HepG2 (cell line): ENCODE results near the gene UBTF. TPM values are rescaled to one million over a fixed set of nuclear protein-coding genes. Genes with fewer than 3 reads are reported as not detected.

Experiments
- CENPX ChIP-seq: sonication (generic); formaldehyde crosslinking; IDR thresholded peaks from 2 replicates; pipeline ENCODE4 v1.9.0; 2021; ENCODE audit warnings: mild to moderate bottlenecking, missing genetic modification reagents, moderate library complexity
- EHMT2 ChIP-seq: fragments of 200-600 bp; sonication (generic); IDR thresholded peaks from 2 replicates; pipeline ENCODE4 v1.7.0; 2017; ENCODE audit warnings: antibody characterized with exemption, low read depth, low read length, borderline replicate concordance
- ELF3 ChIP-seq: IDR thresholded peaks from 2 replicates; pipeline ENCODE4 v1.6.1; 2016; ENCODE audit warnings: missing genetic modification reagents, missing compliant biosample characterization
- GZF1 ChIP-seq: sonication (generic); formaldehyde crosslinking; IDR thresholded peaks from 2 replicates; pipeline ENCODE4 v1.5.1; 2020; ENCODE audit warnings: mild to moderate bottlenecking, missing genetic modification reagents
- MIER2 ChIP-seq: IDR thresholded peaks from 2 replicates; pipeline ENCODE4 v1.6.1; 2016; ENCODE audit warnings: missing biosample characterization, missing genetic modification reagents
- MZF1 ChIP-seq: sonication (generic); formaldehyde crosslinking; IDR thresholded peaks from 2 replicates; pipeline ENCODE4 v1.8.1; 2023; ENCODE audit warnings: mild to moderate bottlenecking, missing genetic modification reagents, borderline replicate concordance
- POGK ChIP-seq: sonication (generic); formaldehyde crosslinking; conservative IDR thresholded peaks from 2 replicates; pipeline ENCODE4 v1.8.0; 2022; ENCODE audit warnings: mild to moderate bottlenecking, moderate library complexity, missing genetic modification reagents
- PRDM4 ChIP-seq: sonication (generic); formaldehyde crosslinking; IDR thresholded peaks from 2 replicates; pipeline ENCODE4 v1.9.0; 2021; ENCODE audit warnings: missing genetic modification reagents, borderline replicate concordance
- RARG ChIP-seq: sonication (generic); formaldehyde crosslinking; IDR thresholded peaks from 2 replicates; pipeline ENCODE4 v1.4.0; 2020; ENCODE audit warnings: low read depth, mild to moderate bottlenecking, missing genetic modification reagents
- RFX5 ChIP-seq: IDR thresholded peaks from 2 replicates; pipeline ENCODE4 v1.6.1; 2011; ENCODE audit warnings: low read depth, low read length, improper control_type of control experiment
- SMAD3 ChIP-seq: sonication (generic); formaldehyde crosslinking; IDR thresholded peaks from 2 replicates; pipeline ENCODE4 v1.4.0; 2020; ENCODE audit warnings: missing genetic modification reagents
- SRSF4 ChIP-seq: fragments of 200-400 bp; formaldehyde crosslinking; IDR thresholded peaks from one replicate; pipeline ENCODE4 v1.6.1; 2018; ENCODE audit warnings: mild to moderate bottlenecking, low read depth, low read length, moderate library complexity; ENCODE audit not compliant: poor library complexity, severe bottlenecking
- TBX2 ChIP-seq: sonication (generic); formaldehyde crosslinking; IDR thresholded peaks from 2 replicates; pipeline ENCODE4 v1.5.0; 2020; ENCODE audit warnings: missing genetic modification reagents, mild to moderate bottlenecking, borderline replicate concordance
- ZBTB7A ChIP-seq: sonication (generic); formaldehyde crosslinking; IDR thresholded peaks from 2 replicates; pipeline ENCODE4 v1.8.0; 2022; ENCODE audit warnings: mild to moderate bottlenecking, missing genetic modification reagents
- ZFP36L1 ChIP-seq: sonication (generic); formaldehyde crosslinking; IDR thresholded peaks from 2 replicates; pipeline ENCODE4 v1.8.0; 2022; ENCODE audit warnings: mild to moderate bottlenecking, missing genetic modification reagents, moderate library complexity
- ZFP36L2 ChIP-seq: sonication (generic); formaldehyde crosslinking; IDR thresholded peaks from 2 replicates; pipeline ENCODE4 v1.4.0; 2020; ENCODE audit warnings: missing genetic modification reagents
- ZGPAT ChIP-seq: IDR thresholded peaks from 2 replicates; pipeline ENCODE4 v1.6.1; 2016; ENCODE audit warnings: mild to moderate bottlenecking
- ZKSCAN5 ChIP-seq: sonication (generic); formaldehyde crosslinking; IDR thresholded peaks from 2 replicates; pipeline ENCODE4 v1.5.1; 2020; ENCODE audit warnings: mild to moderate bottlenecking, missing genetic modification reagents
- ZNF180 ChIP-seq: sonication (generic); formaldehyde crosslinking; IDR thresholded peaks from 2 replicates; pipeline ENCODE4 v1.4.0; 2020; ENCODE audit warnings: low read depth, missing genetic modification reagents, borderline replicate concordance
- ZNF276 ChIP-seq: sonication (generic); formaldehyde crosslinking; IDR thresholded peaks from 2 replicates; pipeline ENCODE4 v1.4.0; 2020; ENCODE audit warnings: mild to moderate bottlenecking, low read depth, missing genetic modification reagents
- ZNF343 ChIP-seq: sonication (generic); formaldehyde crosslinking; IDR thresholded peaks from 2 replicates; pipeline ENCODE4 v1.4.0; 2020; ENCODE audit warnings: mild to moderate bottlenecking, missing genetic modification reagents
- polyA plus RNA-seq, 8 experiments: library from polyadenylated mRNA; depleted of rRNA in 3 of 8; stranded (reverse) in 7 of 8; unstranded in 1 of 8; fragments of >200 nt; fragmentation: Illumina TruSeq in 4 of 8; extraction: Trizol in 4 of 8; gene quantifications; 2 replicates each; pipeline versions ENCODE4 v1.2.1 to v1.2.3, GENCODE V29; 2011 to 2016; ENCODE audit warnings: low read depth in 4 of 8, missing spikeins in 1 of 8, mixed read lengths in 1 of 8; ENCODE audit not compliant: insufficient read depth in 1 of 8
- total RNA-seq, 5 experiments: library from RNA; depleted of rRNA; stranded (reverse); fragments of >200 nt; fragmentation: Illumina TruSeq; extraction: Trizol; gene quantifications; 2 replicates each; pipeline ENCODE4 v1.2.3, GENCODE V29; 2016; ENCODE audit warnings: low read depth in 1 of 5

Gene UBTF
- total and polyA plus RNA-seq, 2 of the 13 experiments (the other 11 are each of a cell fraction or from before 2014, with no cell fraction given), result 15.2 to 60.9 TPM

GRCh38 chr17:44186307-44187130, 33.0 kb downstream of the UBTF start, which contains the start of gene TMUB2 (continued):
- TF ChIP-seq PRDM4 (CRISPR knock-in tag) (no peak), TBX2 (peak; percentile 34; the same call in 1 of the 2 replicates), ZFP36L1 (CRISPR knock-in tag) (peak; percentile 86; the same call in 1 of the 2 replicates), SMAD3 (CRISPR knock-in tag) (peak; percentile 83), EHMT2 (no peak), POGK (peak; percentile 74), ZNF343 (CRISPR knock-in tag) (no peak; the same call in 1 of the 2 replicates), ZNF180 (no peak), CENPX (CRISPR knock-in tag) (no peak), ZBTB7A (no peak), RARG (CRISPR knock-in tag) (no peak), MZF1 (CRISPR knock-in tag) (no peak), RFX5 (peak; percentile 40), ZKSCAN5 (CRISPR knock-in tag) (no peak), ZFP36L2 (CRISPR knock-in tag) (no peak), SRSF4 (no peak), GZF1 (CRISPR knock-in tag) (0 out of 2 replicates have a peak, but pooled peaks have one; percentile 31), ELF3 (CRISPR knock-in tag) (peak; percentile 77), MIER2 (CRISPR knock-in tag) (no peak), ZNF276 (CRISPR knock-in tag) (peak; percentile 63; the same call in 1 of the 2 replicates), ZGPAT (peak; percentile 83)
